ENCODE results near the gene MSANTD1.
A peak's percentile ranks its signal among the peaks of the same experiment; 100 is the strongest.

The MSANTD1 gene

DNA sequence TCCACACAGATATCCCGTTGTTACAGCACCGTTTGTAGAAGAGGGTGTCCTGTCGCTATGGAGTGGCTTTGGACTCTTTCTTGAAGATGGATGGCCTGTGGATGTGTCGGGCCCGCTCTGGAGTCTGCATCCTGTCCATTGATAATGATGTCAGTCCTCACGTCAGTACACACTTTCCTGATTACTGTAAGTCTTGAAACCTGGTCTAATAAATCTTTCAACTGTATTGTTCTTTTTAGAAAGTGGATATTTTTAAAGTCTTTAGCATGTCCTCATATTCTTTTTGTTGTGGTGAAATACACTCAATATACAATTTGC, 14.9 kb downstream of the MSANTD1 start:
- no peak for DNase-seq (ENCODE audit: low spot score)

DNA sequence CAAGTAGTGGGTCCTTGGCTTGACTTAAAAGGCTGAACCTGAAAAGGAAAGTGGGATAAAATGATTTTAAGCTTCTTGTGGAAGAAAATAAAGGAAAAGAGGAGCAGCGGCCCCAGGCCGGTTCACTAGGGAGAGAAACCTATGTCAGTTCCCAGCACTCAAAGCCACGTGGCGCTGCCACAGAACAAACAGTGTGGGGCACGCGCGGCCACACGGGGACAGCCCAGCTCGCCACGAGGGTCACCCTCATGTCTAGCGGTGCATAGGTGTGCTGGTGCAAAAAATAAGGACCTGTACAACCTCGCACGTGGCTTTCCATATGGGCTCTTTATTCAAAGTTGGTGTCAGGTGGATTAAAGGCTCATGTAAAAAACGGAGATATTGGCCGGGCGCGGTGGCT, 17.1 kb downstream of the MSANTD1 start:
- no peak for DNase-seq (ENCODE audit: low spot score)

- no peak for DNase-seq (ENCODE audit: low spot score)
Observed at GRCh38 chr4:3267576-3268394, 18.8 kb downstream of the MSANTD1 start.

DNA sequence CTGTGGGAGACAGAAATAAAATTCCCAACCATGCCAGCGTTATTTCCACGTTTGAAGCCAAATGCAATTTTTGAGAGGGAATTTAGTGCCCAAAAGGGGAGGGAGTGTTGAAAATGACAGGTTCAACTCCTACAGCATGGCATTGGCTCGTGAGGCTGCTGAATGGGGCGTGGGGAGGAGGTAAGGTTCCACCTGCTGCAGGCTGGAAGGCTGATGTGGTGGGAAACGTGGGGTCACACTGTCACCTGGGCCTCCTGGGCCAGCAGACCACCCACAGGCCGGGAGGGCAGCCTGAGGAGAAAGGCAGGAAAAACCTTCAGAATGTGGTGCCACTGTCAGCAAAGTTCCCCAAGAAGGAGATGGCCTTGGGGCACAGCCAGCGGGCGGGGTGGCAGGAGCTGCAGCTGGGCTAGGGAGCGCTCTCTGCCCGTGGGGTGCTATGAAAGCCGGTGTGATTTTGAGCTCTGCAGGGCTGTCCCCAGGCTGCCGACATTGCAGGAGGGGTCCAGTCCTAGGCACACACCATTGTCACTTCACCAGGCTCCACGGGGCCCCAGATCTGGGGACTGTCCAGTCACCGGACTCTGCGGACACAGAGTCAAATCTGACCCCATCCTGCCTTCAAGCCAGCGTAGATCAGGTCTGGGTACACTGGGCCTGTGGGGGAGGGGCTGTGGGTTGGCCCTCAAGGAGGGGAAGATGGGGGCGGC, 19.6 kb downstream of the MSANTD1 start:
- DNase-seq (ENCODE audit: low spot score) = no peak

GRCh38 chr4:3269105-3269927, 20.4 kb downstream of the MSANTD1 start:
- no peak for DNase-seq (ENCODE audit: low spot score)

- no peak for DNase-seq (ENCODE audit: low spot score)
Observed at GRCh38 chr4:3269991-3270611, 21.1 kb downstream of the MSANTD1 start.

- no peak for DNase-seq (ENCODE audit: low spot score)
Observed at GRCh38 chr4:3271131-3271530, 22.2 kb downstream of the MSANTD1 start.

- DNase-seq (ENCODE audit: low spot score) = peak; percentile 31
Observed at GRCh38 chr4:3276986-3277385, 28.0 kb downstream of the MSANTD1 start.

DNA sequence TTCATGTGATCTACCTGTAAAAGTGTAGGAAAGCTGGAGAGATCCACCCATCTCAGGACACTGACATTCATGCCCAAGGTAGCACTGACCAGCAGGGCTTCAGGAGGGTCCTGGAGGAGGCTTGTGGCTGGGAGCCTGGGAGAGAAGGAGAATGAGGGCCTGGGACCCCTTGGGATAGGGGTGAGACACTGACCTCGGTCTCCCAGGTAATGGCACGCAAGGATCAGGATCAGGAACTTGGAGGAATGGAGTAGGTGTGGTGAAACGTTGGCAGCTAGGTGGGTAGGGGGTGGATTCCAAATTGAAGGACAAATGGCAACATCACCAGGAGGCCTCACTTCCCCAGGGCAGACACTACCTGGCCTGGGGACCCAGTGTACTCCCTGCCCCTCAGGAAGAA, 31.5 kb downstream of the MSANTD1 start:
- no peak for DNase-seq (ENCODE audit: low spot score)

- no peak for DNase-seq (ENCODE audit: low spot score)
Observed at GRCh38 chr4:3283483-3283882, 34.5 kb downstream of the MSANTD1 start.

- no peak for DNase-seq (ENCODE audit: low spot score)
Observed at GRCh38 chr4:3283916-3284315, 35.0 kb downstream of the MSANTD1 start.

GRCh38 chr4:3284734-3285557, 36.0 kb downstream of the MSANTD1 start:
- DNase-seq (ENCODE audit: low spot score) = no peak

DNA sequence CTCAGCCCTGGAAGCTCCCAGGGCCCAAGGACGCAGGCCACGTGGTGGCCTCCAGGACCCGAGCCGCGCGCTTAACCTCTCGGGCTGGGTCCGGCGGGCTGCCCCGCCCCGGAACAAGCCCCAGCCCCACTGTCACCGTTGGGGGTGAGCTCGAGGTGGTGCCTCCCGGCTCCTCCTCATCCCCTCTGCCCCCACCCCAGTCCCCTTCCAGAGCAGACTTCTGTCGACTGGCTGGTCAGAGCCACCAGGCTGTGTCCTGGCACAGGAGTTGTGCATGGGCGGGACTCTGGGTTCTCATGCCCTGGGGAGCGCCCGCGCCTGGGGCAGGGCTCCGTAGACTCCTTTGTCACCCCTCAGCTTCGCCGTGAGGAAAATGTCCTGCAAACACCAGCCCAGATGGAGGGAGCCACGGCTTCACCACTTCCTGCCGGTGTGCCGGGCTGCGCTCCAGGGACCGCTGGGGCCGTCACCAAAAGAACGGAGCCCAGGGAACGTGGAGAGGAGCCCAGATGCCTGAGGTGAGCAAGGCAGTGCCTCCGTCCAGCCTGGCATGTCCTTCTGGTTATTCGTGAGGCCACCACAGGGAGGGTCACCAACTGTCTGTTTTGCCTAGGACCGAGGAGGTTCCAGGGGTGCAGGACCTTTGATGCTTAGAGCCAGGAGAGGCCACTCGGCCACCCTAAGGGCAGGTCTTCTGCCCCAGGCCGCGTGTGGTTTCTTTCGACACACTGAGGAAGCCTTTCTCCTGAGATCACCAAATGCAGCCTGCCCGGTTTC, 36.8 kb downstream of the MSANTD1 start:
- DNase-seq (ENCODE audit: low spot score) = peak; percentile 54

GRCh38 chr4:3286335-3287175, 37.6 kb downstream of the MSANTD1 start:
- DNase-seq (ENCODE audit: low spot score) = no peak

GRCh38 chr4:3287271-3287971, 38.5 kb downstream of the MSANTD1 start:
- DNase-seq (ENCODE audit: low spot score) = no peak

DNA sequence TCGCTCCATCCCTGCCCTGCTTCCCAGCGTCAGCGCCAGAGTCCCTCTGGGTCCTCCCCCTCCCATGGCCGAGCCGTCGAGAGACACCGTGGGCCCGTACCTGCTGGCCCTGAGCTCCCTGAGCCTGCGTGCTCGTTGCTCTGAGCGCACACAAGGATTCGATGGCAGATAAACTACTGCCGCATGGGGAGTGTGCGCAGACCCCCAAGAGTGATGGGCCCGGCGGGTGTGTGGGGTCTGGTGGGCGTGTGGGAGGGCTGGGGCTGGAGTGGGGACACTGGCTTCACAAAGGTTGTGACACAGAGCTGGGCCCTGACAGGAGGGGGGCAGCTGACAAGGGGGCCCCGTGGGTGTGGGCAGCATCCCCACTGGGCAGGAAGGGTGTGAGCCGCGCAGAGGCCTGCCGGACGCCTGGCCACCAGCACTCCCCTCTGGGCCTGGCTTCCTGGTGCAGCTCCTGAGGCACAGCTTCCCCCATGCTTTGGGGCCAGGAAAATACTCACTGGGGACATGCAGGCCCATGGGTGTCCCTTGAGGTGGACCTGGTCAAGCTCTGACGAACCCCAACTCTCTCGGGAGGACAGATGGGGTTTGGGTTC, 39.1 kb downstream of the MSANTD1 start:
- no peak for DNase-seq (ENCODE audit: low spot score)

DNA sequence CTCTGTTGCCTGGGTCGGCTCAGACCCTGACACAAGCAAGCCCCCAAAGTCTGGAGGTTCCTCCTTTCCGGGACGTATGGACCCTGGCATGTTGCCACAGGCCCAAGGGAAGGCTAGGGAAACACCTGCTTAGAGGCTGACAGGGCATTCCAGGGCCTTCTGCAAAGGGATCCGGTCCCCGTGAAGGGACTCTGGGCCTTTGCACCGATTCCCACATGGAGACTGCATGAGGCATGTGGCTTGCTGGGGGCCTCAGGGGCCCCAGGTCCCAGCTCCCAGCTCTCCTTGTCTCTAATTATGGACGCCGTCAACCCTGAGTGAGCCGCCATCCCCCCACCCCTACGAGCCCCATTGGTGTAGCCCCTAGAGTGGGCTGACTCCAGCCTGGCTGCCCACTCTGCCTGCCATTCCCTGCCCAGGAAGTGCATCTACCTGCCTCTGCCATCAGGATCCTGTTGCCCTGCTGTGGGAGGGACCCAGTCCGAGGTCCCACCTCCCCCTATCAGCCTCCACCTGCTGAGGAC, 39.7 kb downstream of the MSANTD1 start:
- DNase-seq (ENCODE audit: low spot score) = no peak

DNA sequence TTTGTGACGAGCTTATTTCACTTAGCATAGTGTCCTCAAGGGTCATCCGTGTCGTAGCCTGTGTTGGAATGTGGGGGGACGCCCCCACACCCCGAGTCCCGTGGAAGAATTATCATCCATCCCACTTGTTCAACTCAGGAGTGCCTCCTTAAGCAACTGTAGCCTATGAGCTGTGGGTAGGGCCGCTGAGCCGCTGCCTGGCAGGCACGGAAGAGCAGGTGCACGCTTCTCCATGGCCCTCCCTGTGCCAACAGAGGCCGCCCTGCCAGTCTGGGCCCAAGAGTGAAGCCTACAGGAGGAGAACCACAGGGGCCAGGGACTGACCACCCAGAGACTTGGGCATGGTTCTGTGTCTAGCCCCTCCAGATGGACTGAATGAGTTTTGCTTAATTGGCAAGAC, 41.5 kb downstream of the MSANTD1 start:
- DNase-seq (ENCODE audit: low spot score) = no peak
